RWPE1 (cell line): ENCODE data around the gene INPP5A.

Experiments used
- CTCF ChIA-PET: fragments of 350-600 bp; sonication (Branson Sonifier 250); formaldehyde crosslinking; extraction: SDS; loops from one replicate; lab custom pipeline; 2021; lab: Yijun Ruan, JAX
- POLR2A ChIA-PET: fragments of 400-600 bp; formaldehyde crosslinking; extraction: SDS; loops from one replicate; lab custom pipeline; 2020; ENCODE audit warnings: antibody characterized with exemption; ENCODE audit not compliant: low non-redundant PET; lab: Yijun Ruan, JAX
- DNase-seq: peaks from one replicate; pipeline ENCODE4 v3.0.0; 2012; ENCODE audit warnings: low spot score
- H3K27ac ChIP-seq: fragments of 450-650 bp; 2 replicates; pipeline ENCODE4 v1.5.1; 2017
- CTCF ChIP-seq: fragments of 450-650 bp; conservative IDR thresholded peaks from 2 replicates; pipeline ENCODE4 v1.5.1; 2017; ENCODE audit warnings: low read depth, mild to moderate bottlenecking

Gene INPP5A

GRCh38 chr10:132656283-132657126 is 118.9 kb downstream of the INPP5A start:
- ChIA-PET CTCF (interaction anchor here (1.6 kb wide), 1 partner anchor 131 kb away, joined by 9 read pairs; no protein-coding TSS in a partner anchor), POLR2A (no interaction called here)
- DNase-seq: no peak
- no peak for TF ChIP-seq CTCF
- no peak overlapping the region for H3K27ac ChIP-seq

GRCh38 chr10:132657127-132657706 is 119.6 kb downstream of the INPP5A start:
- no peak for DNase-seq
- POLR2A ChIA-PET: no interaction called here
- no peak overlapping the region for H3K27ac ChIP-seq
- TF ChIP-seq CTCF: no peak
- CTCF ChIA-PET: interaction anchor here (0.6 kb wide), 1 partner anchor 17 kb away, joined by 4 read pairs; no protein-coding TSS in a partner anchor

- DNase-seq: no peak
- ChIA-PET POLR2A (no interaction called here), CTCF (interaction anchor here (0.6 kb wide), 1 partner anchor 18 kb away, joined by 4 read pairs; no protein-coding TSS in a partner anchor)
- no peak for TF ChIP-seq CTCF
- no peak overlapping the region for H3K27ac ChIP-seq
Observed at GRCh38 chr10:132657748-132658147, 120.2 kb downstream of the INPP5A start.

- CTCF ChIA-PET: interaction anchor here (0.5 kb wide), 1 partner anchor 12 kb away, joined by 3 read pairs; no protein-coding TSS in a partner anchor
- DNase-seq: no peak
- TF ChIP-seq CTCF: no peak
- POLR2A ChIA-PET: interaction anchor here (0.6 kb wide), 1 partner anchor 144 kb away, joined by 5 read pairs; no protein-coding TSS in a partner anchor
- H3K27ac ChIP-seq: no peak overlapping the region
Observed at GRCh38 chr10:132658546-132659205, 121.1 kb downstream of the INPP5A start.

- ChIA-PET POLR2A (no interaction called here), CTCF (interaction anchor here (0.5 to 1.1 kb wide), 3 partner anchors 12 to 280 kb away, joined by 3 read pairs; no protein-coding TSS in a partner anchor)
- TF ChIP-seq CTCF: no peak
- H3K27ac ChIP-seq: no peak overlapping the region
- no peak for DNase-seq
Observed at GRCh38 chr10:132659206-132660091, 121.9 kb downstream of the INPP5A start.
